Colonic mucosa (tissue), 4 donors: ENCODE data around the gene TRPM4. TPM values are rescaled to one million over a fixed set of nuclear protein-coding genes. Genes with fewer than 3 reads are reported as not detected.

ENCODE experiments used
- DNase-seq: peaks from one replicate; pipeline ENCODE4 v3.0.0-alpha.2; 2020
- H3K27ac ChIP-seq: fragments of 200-600 bp; one replicate; pipeline ENCODE4 v1.8.0; 2021
- H3K27me3 ChIP-seq: fragments of 200-600 bp; one replicate; pipeline ENCODE4 v1.8.0; 2021
- H3K36me3 ChIP-seq: fragments of 200-600 bp; one replicate; pipeline ENCODE4 v1.8.0; 2021
- H3K4me1 ChIP-seq: fragments of 200-600 bp; one replicate; pipeline ENCODE4 v1.8.0; 2021; ENCODE audit warnings: mild to moderate bottlenecking
- H3K4me3 ChIP-seq: fragments of 200-600 bp; one replicate; pipeline ENCODE4 v1.8.0; 2021
- H3K9ac ChIP-seq, 2 donors: one replicate each; pipeline ENCODE4 v1.7.0; 2013; ENCODE audit warnings: control low read depth in 2 of 2, low read depth in 2 of 2, low read length in 2 of 2
- H3K9me3 ChIP-seq: fragments of 200-600 bp; one replicate; pipeline ENCODE4 v1.8.0; 2021
- CTCF ChIP-seq: fragments of 200-600 bp; IDR thresholded peaks from one replicate; pipeline ENCODE4 v1.8.0; 2022; ENCODE audit warnings: antibody characterized with exemption, mild to moderate bottlenecking
- intact Hi-C: fragments of 100-400 bp; cut with DNase I; formaldehyde crosslinking; loops from one replicate; pipeline ENCODE4 v1.14.1; 2022
- total RNA-seq, 2 donors: library from RNA; stranded (reverse); fragmentation: NEBNext Ultra II Directional in 1 of 2; extraction: Animal tissue kit (Norgen Biotek cat#: 25700) in 1 of 2; gene quantifications; one replicate each; pipeline ENCODE4 v1.2.1, GENCODE V29; 2021
- donor health status: healthy.
- donor health status: DM: no; HTN: no; CAD: no.
- donor health status: DM: no; HTN: no; CAD: no.

The TRPM4 gene
- total RNA-seq, 2 donors from 2014 or later = 175 to 307 TPM

GRCh38 chr19:49233163-49233562 is 75.6 kb downstream of the TRPM4 start:
- Histone ChIP-seq H3K9me3 (no peaks in the 10 kb centered on the region), H3K27me3 (no peaks in the 10 kb centered on the region), H3K4me1 (no peaks in the 10 kb centered on the region), H3K9ac (no peak overlapping the region), H3K4me3 (no peak overlapping the region), H3K27ac (no peak overlapping the region), H3K36me3 (no peaks in the 10 kb centered on the region)
- no peak for DNase-seq
- TF ChIP-seq CTCF = no peak
- intact Hi-C loops = no loop called here

GRCh38 chr19:49241769-49242168 is 84.2 kb downstream of the TRPM4 start:
- Histone ChIP-seq H3K9ac (no peak overlapping the region), H3K27me3 (no peaks in the 10 kb centered on the region), H3K27ac (no peak overlapping the region), H3K9me3 (no peaks in the 10 kb centered on the region), H3K4me1 (no peaks in the 10 kb centered on the region), H3K36me3 (no peaks in the 10 kb centered on the region), H3K4me3 (no peak overlapping the region)
- intact Hi-C loops = no loop called here
- no peak for TF ChIP-seq CTCF
- no peak for DNase-seq

GRCh38 chr19:49243129-49243528 is 85.5 kb downstream of the TRPM4 start:
- no peaks in the 10 kb centered on the region for H3K27me3 ChIP-seq
- no peaks in the 10 kb centered on the region for H3K4me1 ChIP-seq
- intact Hi-C loops = no loop called here
- no peak for DNase-seq
- no peak overlapping the region for H3K9ac ChIP-seq
- H3K36me3 ChIP-seq = no peaks in the 10 kb centered on the region
- H3K4me3 ChIP-seq = no peak overlapping the region
- H3K9me3 ChIP-seq = no peaks in the 10 kb centered on the region
- no peak for TF ChIP-seq CTCF
- H3K27ac ChIP-seq = no peak overlapping the region

GRCh38 chr19:49243726-49244125 is 86.1 kb downstream of the TRPM4 start:
- no peak overlapping the region for H3K4me3 ChIP-seq
- no peaks in the 10 kb centered on the region for H3K36me3 ChIP-seq
- no peak for DNase-seq
- no peak overlapping the region for H3K27ac ChIP-seq
- H3K9ac ChIP-seq = no peak overlapping the region
- TF ChIP-seq CTCF = no peak
- no peaks in the 10 kb centered on the region for H3K27me3 ChIP-seq
- no peaks in the 10 kb centered on the region for H3K9me3 ChIP-seq
- no peaks in the 10 kb centered on the region for H3K4me1 ChIP-seq
- intact Hi-C loops = no loop called here

- H3K4me3 ChIP-seq = no peak overlapping the region
- no peak for DNase-seq
- H3K9ac ChIP-seq = no peak overlapping the region
- H3K4me1 ChIP-seq = no peaks in the 10 kb centered on the region
- intact Hi-C loops = no loop called here
- H3K27me3 ChIP-seq = no peaks in the 10 kb centered on the region
- H3K27ac ChIP-seq = no peak overlapping the region
- TF ChIP-seq CTCF = no peak
- H3K36me3 ChIP-seq = no peaks in the 10 kb centered on the region
- no peaks in the 10 kb centered on the region for H3K9me3 ChIP-seq
Observed at GRCh38 chr19:49244256-49244655, 86.7 kb downstream of the TRPM4 start.

GRCh38 chr19:49247676-49248075 is 90.1 kb downstream of the TRPM4 start:
- no peaks in the 10 kb centered on the region for H3K27me3 ChIP-seq
- no peaks in the 10 kb centered on the region for H3K9me3 ChIP-seq
- no peak for DNase-seq
- H3K4me1 ChIP-seq = no peaks in the 10 kb centered on the region
- H3K9ac ChIP-seq = no peak overlapping the region
- no peak overlapping the region for H3K27ac ChIP-seq
- TF ChIP-seq CTCF = no peak
- H3K36me3 ChIP-seq = no peaks in the 10 kb centered on the region
- intact Hi-C loops = no loop called here
- no peak overlapping the region for H3K4me3 ChIP-seq
